H1 (cell line): ENCODE data around the gene CDH20. TPM values are rescaled to one million over a fixed set of nuclear protein-coding genes. Genes with fewer than 3 reads are reported as not detected.

Experiments used
- CTCF ChIA-PET: fragments of 300-600 bp; sonication (Branson Sonifier 250); formaldehyde crosslinking; loops from one replicate; lab custom pipeline; 2021; ENCODE audit not compliant: partially characterized antibody; lab: Charles Lee
- POLR2A ChIA-PET: fragments of 300-600 bp; sonication (Branson Sonifier 250); formaldehyde crosslinking; loops from one replicate; lab custom pipeline; 2021; ENCODE audit warnings: inconsistent platforms; ENCODE audit not compliant: partially characterized antibody; lab: Charles Lee
- DNase-seq, 2 experiments: peaks; one replicate each; pipeline versions ENCODE4 v3.0.0 to v3.0.0-alpha.2; 2010 to 2022; ENCODE audit warnings: low spot score in 2 of 2, low read depth in 1 of 2, mixed read lengths in 1 of 2
- FAIRE-seq: peaks from 2 replicates; lab custom pipeline; 2011; peaks lifted over from hg19 to GRCh38; lab: Jason Lieb, UNC
- H2AFZ ChIP-seq: 2 replicates; pipeline ENCODE4 v1.8.1; 2012; ENCODE audit warnings: low read length, inconsistent platforms
- H2AK5ac ChIP-seq: 2 replicates; pipeline ENCODE4 v1.6.1; 2013; ENCODE audit warnings: low read depth, low read length
- H2BK120ac ChIP-seq: replicated peaks from 2 replicates; pipeline ENCODE3; 2013; ENCODE audit warnings: low read depth, low read length, inconsistent platforms
- H2BK12ac ChIP-seq: 2 replicates; pipeline ENCODE4 v1.6.1; 2013; ENCODE audit warnings: low read depth, low read length
- H2BK15ac ChIP-seq: 2 replicates; pipeline ENCODE4 v1.6.1; 2013; ENCODE audit warnings: low read length
- H2BK20ac ChIP-seq: 2 replicates; pipeline ENCODE4 v1.6.1; 2013; ENCODE audit warnings: low read length
- H2BK5ac ChIP-seq: 2 replicates; pipeline ENCODE4 v1.6.1; 2013; ENCODE audit warnings: low read depth, low read length
- H3K14ac ChIP-seq: 2 replicates; pipeline ENCODE4 v1.6.1; 2013; ENCODE audit warnings: inconsistent platforms; ENCODE audit not compliant: insufficient read length
- H3K18ac ChIP-seq: 2 replicates; pipeline ENCODE4 v1.6.1; 2013; ENCODE audit warnings: low read length; ENCODE audit errors: extremely low read depth
- H3K23ac ChIP-seq: 2 replicates; pipeline ENCODE4 v1.6.1; 2013; ENCODE audit warnings: inconsistent platforms; ENCODE audit not compliant: insufficient read length
- H3K23me2 ChIP-seq: 2 replicates; pipeline ENCODE4 v1.6.1; 2013; ENCODE audit warnings: low read depth, low read length
- H3K27ac ChIP-seq: 2 replicates; pipeline ENCODE4 v1.6.1; 2011; ENCODE audit warnings: low read depth, low read length, inconsistent platforms
- H3K27me3 ChIP-seq, 4 experiments: replicated peaks in 1 of 4; 1 replicate in 1 of 4; 2 replicates in 3 of 4; pipeline versions ENCODE4 v1.6.1 to v1.8.1; 2011 to 2013; ENCODE audit warnings: low read length in 3 of 4, mild to moderate bottlenecking in 3 of 4, inconsistent platforms in 2 of 4, mixed read lengths in 2 of 4, moderate library complexity in 1 of 4; ENCODE audit not compliant: control insufficient read depth in 3 of 4, insufficient read depth in 3 of 4; ENCODE audit errors: extremely low read depth in 1 of 4
- H3K36me3 ChIP-seq, 4 experiments: 2 replicates each; pipeline versions ENCODE4 v1.6.1 to v1.8.1; 2011 to 2013; ENCODE audit warnings: mild to moderate bottlenecking in 4 of 4, low read length in 3 of 4, moderate library complexity in 2 of 4, control low read depth in 1 of 4, inconsistent platforms in 1 of 4; ENCODE audit not compliant: insufficient read depth in 4 of 4, control insufficient read depth in 2 of 4
- H3K4ac ChIP-seq: replicated peaks from 2 replicates; pipeline ENCODE3; 2013; ENCODE audit warnings: low read length, low read depth, mixed read lengths, inconsistent platforms; ENCODE audit not compliant: insufficient read length
- H3K4me1 ChIP-seq, 4 experiments: replicated peaks in 1 of 4; 1 replicate in 1 of 4; 2 replicates in 3 of 4; pipeline versions ENCODE4 v1.6.1 to v1.8.1; 2011 to 2013; ENCODE audit warnings: low read length in 3 of 4, inconsistent platforms in 2 of 4, mixed read lengths in 1 of 4; ENCODE audit not compliant: insufficient read depth in 4 of 4, control insufficient read depth in 3 of 4
- H3K4me2 ChIP-seq, 2 experiments: 2 replicates each; pipeline versions ENCODE4 v1.6.1 to v1.8.1; 2011 to 2013; ENCODE audit warnings: low read depth in 2 of 2, low read length in 2 of 2, control low read depth in 1 of 2, inconsistent platforms in 1 of 2, mild to moderate bottlenecking in 1 of 2; ENCODE audit not compliant: insufficient read depth in 1 of 2
- H3K4me3 ChIP-seq, 4 experiments: fragments of 200-600, 300-600 bp in 1 of 4; sonication (generic), shearing (Covaris generic), sonication (Bioruptor Twin) in 1 of 4; 2 replicates each; pipeline versions ENCODE4 v1.5.1 to v1.8.1; 2011 to 2016; ENCODE audit warnings: low read length in 4 of 4, low read depth in 3 of 4, control low read depth in 2 of 4, inconsistent platforms in 2 of 4, mild to moderate bottlenecking in 2 of 4, mixed read lengths in 1 of 4, moderate library complexity in 1 of 4; ENCODE audit not compliant: insufficient read depth in 2 of 4; ENCODE audit errors: extremely low read depth in 1 of 4
- H3K56ac ChIP-seq: replicated peaks from 2 replicates; pipeline ENCODE3; 2013; ENCODE audit warnings: low read depth, mild to moderate bottlenecking, mixed read lengths, low read length, inconsistent platforms; ENCODE audit not compliant: insufficient read length
- H3K79me1 ChIP-seq: 2 replicates; pipeline ENCODE4 v1.6.1; 2013; ENCODE audit warnings: low read depth, low read length, control low read depth
- H3K79me2 ChIP-seq, 2 experiments: 2 replicates each; pipeline versions ENCODE4 v1.6.1 to v1.8.1; 2012 to 2013; ENCODE audit warnings: low read length in 2 of 2, mild to moderate bottlenecking in 2 of 2, inconsistent platforms in 1 of 2; ENCODE audit not compliant: insufficient read depth in 2 of 2, control insufficient read depth in 1 of 2
- H3K9ac ChIP-seq, 4 experiments: replicated peaks in 1 of 4; 1 replicate in 1 of 4; 2 replicates in 3 of 4; pipeline versions ENCODE4 v1.6.1 to v1.8.1; 2011 to 2013; ENCODE audit warnings: low read depth in 3 of 4, low read length in 3 of 4, control low read depth in 2 of 4, mild to moderate bottlenecking in 2 of 4, moderate library complexity in 2 of 4, inconsistent platforms in 1 of 4; ENCODE audit errors: extremely low read depth in 1 of 4
- H3K9me3 ChIP-seq, 2 experiments: 2 replicates each; pipeline versions ENCODE4 v1.6.1 to v1.8.1; 2012 to 2013; ENCODE audit warnings: mild to moderate bottlenecking in 2 of 2, moderate library complexity in 2 of 2, control low read depth in 1 of 2, inconsistent platforms in 1 of 2, low read depth in 1 of 2, low read length in 1 of 2, mixed read lengths in 1 of 2; ENCODE audit not compliant: insufficient read depth in 2 of 2
- H4K20me1 ChIP-seq, 2 experiments: replicated peaks in 1 of 2; 2 replicates each; pipeline versions ENCODE3 to v1.8.1; 2011 to 2013; ENCODE audit warnings: inconsistent platforms in 2 of 2, low read length in 2 of 2, mild to moderate bottlenecking in 1 of 2; ENCODE audit not compliant: insufficient read depth in 2 of 2, control insufficient read depth in 1 of 2
- H4K5ac ChIP-seq: 2 replicates; pipeline ENCODE4 v1.6.1; 2013; ENCODE audit warnings: low read length, low read depth, mixed read lengths, inconsistent platforms; ENCODE audit not compliant: insufficient read length
- H4K8ac ChIP-seq: 2 replicates; pipeline ENCODE4 v1.8.0; 2013; ENCODE audit warnings: mild to moderate bottlenecking, moderate library complexity, low read length, inconsistent platforms; ENCODE audit not compliant: insufficient read depth; ENCODE audit errors: extremely low read depth
- H4K91ac ChIP-seq: replicated peaks from 2 replicates; pipeline ENCODE3; 2013; ENCODE audit warnings: low read length, mixed read lengths, inconsistent platforms; ENCODE audit not compliant: insufficient read length
- ASH2L ChIP-seq: fragments of 200-600, 300-600 bp; sonication (generic); IDR thresholded peaks from one replicate; pipeline ENCODE4 v1.7.1; 2017; ENCODE audit warnings: low read length
- BCL11A ChIP-seq, 2 experiments: IDR thresholded peaks; one replicate each; pipeline ENCODE4 v1.6.1; 2011; ENCODE audit warnings: low read depth in 2 of 2, low read length in 2 of 2, mild to moderate bottlenecking in 2 of 2
- BRCA1 ChIP-seq: IDR thresholded peaks from 2 replicates; pipeline ENCODE4 v1.6.1; 2012; ENCODE audit warnings: low read depth, low read length, improper control_type of control experiment
- CTBP2 ChIP-seq: IDR thresholded peaks from 2 replicates; pipeline ENCODE4 v1.7.0; 2011; ENCODE audit warnings: borderline replicate concordance, mild to moderate bottlenecking, moderate library complexity, mixed read lengths, low read length; ENCODE audit not compliant: insufficient read depth, insufficient read length
- E2F6 ChIP-seq: IDR thresholded peaks from 2 replicates; pipeline ENCODE4 v1.6.1; 2012; ENCODE audit warnings: inconsistent platforms
- EZH2 ChIP-seq: fragments of 200-600 bp; sonication (generic); IDR thresholded peaks from 2 replicates; pipeline ENCODE4 v1.7.1; 2012; ENCODE audit warnings: low read depth, mild to moderate bottlenecking, moderate library complexity, low read length, inconsistent platforms; ENCODE audit not compliant: severe bottlenecking
- GABPA ChIP-seq: IDR thresholded peaks from 2 replicates; pipeline ENCODE4 v1.6.1; 2011; ENCODE audit warnings: mild to moderate bottlenecking, low read length, moderate library complexity, borderline replicate concordance; ENCODE audit not compliant: insufficient read depth
- JUN ChIP-seq: IDR thresholded peaks from 2 replicates; pipeline ENCODE4 v1.6.1; 2011; ENCODE audit warnings: low read depth, mild to moderate bottlenecking, improper control_type of control experiment, low read length
- SIX5 ChIP-seq: IDR thresholded peaks from 2 replicates; pipeline ENCODE4 v1.6.1; 2011; ENCODE audit warnings: mild to moderate bottlenecking, low read depth, low read length
- SUZ12 ChIP-seq: fragments of 200-600 bp; sonication (generic); IDR thresholded peaks from 2 replicates; pipeline ENCODE4 v1.6.1; 2012; ENCODE audit warnings: mild to moderate bottlenecking, inconsistent platforms, low read length, moderate library complexity, mixed read lengths
- TAF1 ChIP-seq: IDR thresholded peaks from 2 replicates; pipeline ENCODE4 v1.6.1; 2011; ENCODE audit warnings: mild to moderate bottlenecking, low read depth, low read length
- TCF12 ChIP-seq: IDR thresholded peaks from 2 replicates; pipeline ENCODE4 v1.6.1; 2011; ENCODE audit warnings: low read depth, mild to moderate bottlenecking, low read length
- WGBS, 2 experiments: shearing (Covaris generic) in 1 of 2; methylation state at CpG; one replicate each; pipeline versions ENCODE4 v1.1.6 to v1.1.7; 2013 to 2015; ENCODE audit warnings: low lambda C conversion rate in 2 of 2, mixed read lengths in 2 of 2, inconsistent platforms in 1 of 2, low coverage in 1 of 2, missing lambda C conversion rate in 1 of 2; ENCODE audit not compliant: insufficient replicate concordance in 2 of 2, insufficient coverage in 1 of 2, insufficient read length in 1 of 2; ENCODE audit errors: extremely low coverage in 1 of 2, missing lambda C conversion rate in 1 of 2; 5-methylcytosine and 5-hydroxymethylcytosine counted together
- polyA plus RNA-seq, 7 experiments: library from polyadenylated mRNA; depleted of rRNA in 3 of 7; stranded (reverse) in 5 of 7; unstranded in 2 of 7; fragments of >200 nt in 5 of 7; fragments of 200-250 nt in 2 of 7; gene quantifications; 1 replicate in 5 of 7; 2 replicates in 1 of 7; 4 replicates in 1 of 7; pipeline versions ENCODE4 v1.2.1 to v1.2.3, GENCODE V29; 2011 to 2013; ENCODE audit warnings: missing spikeins in 2 of 7, mixed read lengths in 2 of 7
- total RNA-seq: library from RNA; stranded (reverse); fragmentation: NEBNext Ultra II Directional; extraction: Animal tissue kit (Norgen Biotek cat#: 25700); gene quantifications from 2 replicates; pipeline ENCODE4 v1.2.1, GENCODE V29; 2021

Gene CDH20
- total and polyA plus RNA-seq, 2 of the 8 experiments (the other 6 are each of a cell fraction or from before 2014, with no cell fraction given): 0.07 to 0.12 TPM

- H3K4me3 ChIP-seq: peak overlapping the region; percentile 50 to 73 (median 65)
- 3% methylated on average over 24 of the region's 73 CpGs; no CpG with 5 or more reads in 1 of the 2 experiments for WGBS, 2 experiments
- no peak overlapping the region for H4K5ac ChIP-seq
- no peaks in the 10 kb centered on the region for H3K79me2 ChIP-seq
- H3K56ac ChIP-seq: no peak overlapping the region
- peaks cover 17% of the 10 kb centered on the region; the same call in 1 of the 2 replicates for H3K23me2 ChIP-seq
- H3K4ac ChIP-seq: no peak overlapping the region
- no peaks in the 10 kb centered on the region for H3K79me1 ChIP-seq
- no peak overlapping the region for H2BK12ac ChIP-seq
- no peak overlapping the region for H4K91ac ChIP-seq
- H3K14ac ChIP-seq: no peak overlapping the region
- H2AFZ ChIP-seq: peak overlapping the region; percentile 96
- H2AK5ac ChIP-seq: no peak overlapping the region
- no peak overlapping the region for H2BK15ac ChIP-seq
- DNase-seq: peak in 1 of 2 experiments; percentile 79
- H3K27me3 ChIP-seq: peaks cover 0 to 25% (median 15%) of the 10 kb centered on the region in 4 experiments; a peak in 6 of 7 replicates
- no peaks in the 10 kb centered on the region for H3K9me3 ChIP-seq
- no peak for FAIRE-seq
- H3K4me2 ChIP-seq: peak overlapping the region; percentile 74 to 96
- H3K27ac ChIP-seq: no peak overlapping the region
- no peaks in the 10 kb centered on the region; a peak in 1 of 7 replicates for H3K4me1 ChIP-seq
- H3K36me3 ChIP-seq: no peaks in the 10 kb centered on the region
- H2BK20ac ChIP-seq: no peak overlapping the region
- H4K20me1 ChIP-seq: no peaks in the 10 kb centered on the region
- H2BK5ac ChIP-seq: no peak overlapping the region
- H3K18ac ChIP-seq: 0 out of 2 replicates have a peak overlapping the region, but pooled peaks have one; percentile 10
- H2BK120ac ChIP-seq: no peak overlapping the region
- ChIA-PET POLR2A (no interaction called here), CTCF (interaction anchor here (0.7 to 5.2 kb wide), 7 partner anchors 9 to 1346 kb away, joined by 3 to 36 read pairs (median 3); no protein-coding TSS in a partner anchor)
- peak overlapping the region; percentile 73; the same call in 1 of the 2 replicates for H4K8ac ChIP-seq
- no peak overlapping the region for H3K9ac ChIP-seq
- H3K23ac ChIP-seq: no peak overlapping the region
- TF ChIP-seq E2F6: peak; percentile 69
- TF ChIP-seq JUN: no peak
- peak; percentile 51 for TF ChIP-seq ASH2L
- peak; percentile 60 for TF ChIP-seq EZH2
- no peak for TF ChIP-seq TCF12
- no peak for TF ChIP-seq BCL11A (IDR thresholded peaks at IDR 0.05; ENCODE audit: low read depth in 2 of 2, low read length in 2 of 2)
- TF ChIP-seq SIX5: no peak
- TF ChIP-seq SUZ12: peak; percentile 64
- no peak for TF ChIP-seq BRCA1
- peak; percentile 34 for TF ChIP-seq CTBP2
- TF ChIP-seq TAF1: 0 out of 2 replicates have a peak, but pooled peaks have one; percentile 3
- TF ChIP-seq GABPA: no peak
Measured at GRCh38 chr18:61333746-61334490, 688 bp downstream of the CDH20 start.
